Activated T-cell treated with anti-CD3 and anti-CD28 coated beads, Interleukin-2, amount 50 U/mL, for 4 hours (primary cell): Measurements from ENCODE around the gene DNAJB8. TPM values are rescaled to one million over a fixed set of nuclear protein-coding genes. Genes with fewer than 3 reads are reported as not detected.

Experiments
- ATAC-seq, 2 donors: fragments of 200-7000 bp; cut with Tn5 transposase; one replicate each; pipeline ENCODE4 v1.10.0; 2021
- DNase-seq: peaks from one replicate; pipeline ENCODE4 v3.0.0-alpha.2; 2020
- H3K27me3 Mint-ChIP-seq: one replicate; pipeline ENCODE4 v1.8.0; 2021; ENCODE audit warnings: low read depth, mixed read lengths
- H3K36me3 Mint-ChIP-seq: one replicate; pipeline ENCODE4 v1.8.0; 2022; ENCODE audit warnings: mixed read lengths; ENCODE audit not compliant: insufficient read depth
- H3K4me1 Mint-ChIP-seq: one replicate; pipeline ENCODE4 v1.8.0; 2021; ENCODE audit warnings: low read depth, mixed read lengths
- H3K4me3 Mint-ChIP-seq: one replicate; pipeline ENCODE4 v1.8.0; 2021; ENCODE audit warnings: mild to moderate bottlenecking, moderate library complexity, mixed read lengths
- H3K9me3 Mint-ChIP-seq: one replicate; pipeline ENCODE4 v1.8.0; 2021; ENCODE audit warnings: mixed read lengths
- total RNA-seq, 3 donors: library from RNA; stranded (reverse); gene quantifications; one replicate each; pipeline ENCODE4 v1.2.1, GENCODE V29; 2021

The DNAJB8 gene
- total RNA-seq, 3 donors from 2014 or later: not detected

DNA sequence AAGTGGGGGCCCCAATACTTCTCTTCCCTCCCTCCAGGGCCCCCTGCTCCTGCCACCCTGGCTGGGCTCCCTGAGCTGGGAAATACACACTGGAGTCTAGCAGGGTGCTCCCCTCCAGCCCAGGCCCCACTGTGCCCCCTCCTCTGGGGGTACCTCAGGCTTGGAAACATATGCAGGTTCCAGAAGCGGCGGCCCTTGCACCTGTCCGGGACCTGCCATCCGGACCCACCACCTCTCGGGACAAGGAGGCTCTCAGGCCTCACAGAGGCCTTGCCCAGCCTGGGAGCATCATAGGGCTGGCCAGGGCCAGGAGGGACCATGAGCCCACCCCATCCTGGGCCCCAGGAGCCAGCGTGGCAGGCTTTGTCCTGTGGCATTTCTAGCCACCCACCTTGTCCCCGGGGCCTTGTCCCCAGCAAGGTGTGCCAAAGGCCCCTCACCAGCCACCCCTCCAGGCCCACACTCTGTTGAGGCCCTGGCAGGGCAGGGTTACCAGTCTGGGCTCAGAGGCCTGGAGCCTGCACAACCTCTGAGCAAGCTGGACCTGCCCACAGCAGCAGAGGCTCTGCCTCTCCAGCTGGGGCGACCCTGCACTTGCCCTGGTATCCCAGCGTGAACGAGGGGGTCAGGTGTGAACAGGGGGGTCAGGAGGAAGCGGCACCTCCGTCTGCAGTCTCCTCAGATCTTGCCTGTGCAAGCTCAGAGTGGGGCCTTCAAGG lies 45.8 kb downstream of the DNAJB8 start:
- no peak for DNase-seq
- H3K4me3 Mint-ChIP-seq: no peak overlapping the region
- H3K36me3 Mint-ChIP-seq: no peaks in the 10 kb centered on the region
- no peak for ATAC-seq
- no peaks in the 10 kb centered on the region for H3K4me1 Mint-ChIP-seq
- H3K27me3 Mint-ChIP-seq: no peaks in the 10 kb centered on the region
- H3K9me3 Mint-ChIP-seq: no peaks in the 10 kb centered on the region

GRCh38 chr3:128420289-128420688 lies 46.4 kb downstream of the DNAJB8 start:
- H3K36me3 Mint-ChIP-seq: no peaks in the 10 kb centered on the region
- DNase-seq: no peak

DNA sequence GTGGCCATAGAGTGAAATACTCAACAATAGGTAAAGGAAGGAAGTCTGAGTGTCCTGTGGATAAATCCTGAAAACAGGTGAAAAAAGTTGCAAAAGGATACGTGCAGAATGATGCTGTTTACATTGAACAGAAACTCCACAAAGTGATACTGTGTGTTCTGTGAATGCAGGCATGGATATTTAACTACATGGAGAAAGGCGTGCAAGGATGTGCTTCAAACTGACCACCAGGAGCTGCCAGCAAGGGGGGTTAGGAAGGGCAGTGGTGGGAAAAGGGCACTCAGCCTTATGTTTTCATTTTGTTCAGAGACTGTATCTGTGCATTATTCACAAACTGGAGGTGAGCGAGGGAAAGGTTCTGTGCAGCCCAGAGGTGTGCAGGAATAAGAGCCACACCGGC lies 47.4 kb downstream of the DNAJB8 start:
- H3K27me3 Mint-ChIP-seq: no peaks in the 10 kb centered on the region
- no peak overlapping the region for H3K4me3 Mint-ChIP-seq
- no peaks in the 10 kb centered on the region for H3K36me3 Mint-ChIP-seq
- DNase-seq: no peak
- H3K9me3 Mint-ChIP-seq: no peaks in the 10 kb centered on the region
- no peak for ATAC-seq
- H3K4me1 Mint-ChIP-seq: peaks cover 2% of the 10 kb centered on the region

More at GRCh38 chr3:128420289-128420688, 46.4 kb downstream of the DNAJB8 start:
- no peaks in the 10 kb centered on the region for H3K4me1 Mint-ChIP-seq
- H3K9me3 Mint-ChIP-seq: no peaks in the 10 kb centered on the region
- H3K4me3 Mint-ChIP-seq: no peak overlapping the region
- no peaks in the 10 kb centered on the region for H3K27me3 Mint-ChIP-seq
- ATAC-seq: no peak

DNA sequence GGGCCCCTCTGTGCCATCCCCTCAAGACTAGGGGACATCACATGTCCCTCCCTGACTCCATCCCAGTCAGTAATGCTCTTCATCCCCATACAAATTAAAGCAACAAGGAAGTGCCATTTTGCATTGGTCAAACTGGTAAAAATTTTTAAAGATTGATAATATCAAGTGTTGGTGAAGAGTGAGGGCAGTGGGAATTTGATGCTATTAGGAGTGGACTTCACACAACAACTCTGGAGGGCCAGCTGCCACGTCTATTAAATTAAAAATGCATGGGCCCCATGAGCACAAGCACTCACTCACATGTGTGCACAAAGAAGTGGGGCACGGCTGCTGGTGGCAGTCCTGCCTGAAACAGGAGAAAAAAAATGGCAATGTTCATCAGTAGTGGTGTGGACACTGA lies 47.8 kb downstream of the DNAJB8 start:
- H3K4me1 Mint-ChIP-seq: peaks cover 2% of the 10 kb centered on the region
- no peaks in the 10 kb centered on the region for H3K9me3 Mint-ChIP-seq
- no peak for DNase-seq
- ATAC-seq: no peak
- H3K36me3 Mint-ChIP-seq: no peaks in the 10 kb centered on the region
- H3K4me3 Mint-ChIP-seq: no peak overlapping the region
- no peaks in the 10 kb centered on the region for H3K27me3 Mint-ChIP-seq

DNA sequence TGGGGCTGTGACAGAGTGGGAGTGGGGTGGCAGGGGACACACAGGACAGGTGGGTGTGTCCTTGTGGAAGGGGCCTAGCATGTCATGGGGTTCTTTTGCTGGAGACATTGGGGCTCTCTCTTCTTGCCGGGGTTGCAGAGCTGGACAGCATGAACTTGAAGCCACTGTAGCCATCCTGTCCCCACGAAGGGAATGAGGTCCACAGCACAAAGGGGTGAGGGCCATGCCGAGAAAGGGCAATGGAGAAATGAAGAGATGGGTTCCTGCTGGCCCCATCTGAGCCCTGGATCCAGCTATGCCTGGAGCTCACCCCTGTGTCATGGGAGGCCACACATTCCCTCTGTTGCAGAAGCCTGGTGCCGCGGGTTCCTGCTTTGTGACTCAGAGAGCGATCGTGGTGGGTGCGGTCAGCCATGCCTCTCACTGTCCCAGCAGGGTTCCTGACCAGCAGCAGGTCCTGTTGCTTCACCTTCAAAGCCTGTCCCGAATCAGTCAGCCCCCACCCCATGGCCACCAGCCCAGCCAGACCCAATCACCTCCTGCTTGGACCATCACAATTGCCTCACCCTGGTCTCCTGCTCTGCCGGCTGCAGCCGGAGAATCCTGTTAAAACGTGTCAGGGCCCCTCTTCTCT lies 50.0 kb downstream of the DNAJB8 start:
- Mint-ChIP-seq H3K9me3 (no peaks in the 10 kb centered on the region), H3K4me1 (peaks cover 2% of the 10 kb centered on the region), H3K36me3 (no peaks in the 10 kb centered on the region), H3K4me3 (no peak overlapping the region), H3K27me3 (no peaks in the 10 kb centered on the region)
- DNase-seq: no peak
- no peak for ATAC-seq

DNA sequence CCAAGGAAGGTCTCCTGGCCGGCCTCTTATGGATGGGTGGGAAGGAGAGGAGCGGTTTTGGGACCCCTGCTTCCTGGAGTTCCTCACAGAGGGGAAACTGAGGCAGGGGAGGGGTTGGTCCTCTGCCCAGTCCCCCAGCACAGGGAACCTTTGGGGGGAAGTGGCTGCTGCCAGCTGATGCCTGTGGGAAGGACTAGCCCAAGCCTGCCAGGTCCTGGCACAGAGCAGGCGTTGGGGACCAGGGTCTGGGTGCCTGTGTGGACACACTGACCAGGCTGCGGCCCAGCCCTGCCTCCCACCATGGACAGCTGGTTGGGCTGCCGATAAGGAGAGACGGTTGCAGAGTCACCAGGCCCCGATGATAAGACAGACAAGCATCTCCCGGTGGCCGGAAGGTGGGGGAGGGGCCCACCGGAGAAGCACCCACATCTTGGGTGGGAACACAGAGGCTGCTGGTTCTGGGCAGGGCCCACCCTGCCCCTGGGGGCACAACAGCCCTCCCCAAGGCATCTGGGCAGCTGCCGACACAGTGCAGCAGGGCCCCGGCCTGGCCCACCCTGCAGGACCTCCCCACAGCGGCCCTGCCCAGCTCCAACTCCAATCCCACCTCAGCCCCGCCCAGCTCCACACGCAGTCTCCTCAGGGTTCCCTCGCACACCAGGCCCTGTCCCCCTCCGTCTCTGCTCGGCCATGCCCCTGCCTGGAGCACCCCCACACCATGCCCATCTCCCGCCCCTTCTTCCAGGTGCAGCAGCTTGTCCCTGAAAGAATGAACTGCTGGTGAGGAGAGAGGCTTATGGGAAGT lies 50.7 kb downstream of the DNAJB8 start:
- H3K4me1 Mint-ChIP-seq: peaks cover 2% of the 10 kb centered on the region
- no peak for ATAC-seq
- no peak for DNase-seq

GRCh38 chr3:128415200-128415772 lies 51.4 kb downstream of the DNAJB8 start:
- peaks cover 2% of the 10 kb centered on the region for H3K4me1 Mint-ChIP-seq
- no peaks in the 10 kb centered on the region for H3K36me3 Mint-ChIP-seq
- H3K27me3 Mint-ChIP-seq: no peaks in the 10 kb centered on the region
- H3K9me3 Mint-ChIP-seq: no peaks in the 10 kb centered on the region
- no peak overlapping the region for H3K4me3 Mint-ChIP-seq
- DNase-seq (no peak), ATAC-seq (no peak)

More for the DNA sequence above, 50.7 kb downstream of the DNAJB8 start:
- Mint-ChIP-seq H3K36me3 (no peaks in the 10 kb centered on the region), H3K9me3 (no peaks in the 10 kb centered on the region), H3K27me3 (no peaks in the 10 kb centered on the region), H3K4me3 (no peak overlapping the region)

- Mint-ChIP-seq H3K4me1 (peaks cover 2% of the 10 kb centered on the region), H3K9me3 (no peaks in the 10 kb centered on the region), H3K36me3 (no peaks in the 10 kb centered on the region), H3K27me3 (no peaks in the 10 kb centered on the region), H3K4me3 (no peak overlapping the region)
- no peak for DNase-seq
- ATAC-seq: no peak
Observed at GRCh38 chr3:128413413-128414205, 53.1 kb downstream of the DNAJB8 start.

- no peak overlapping the region for H3K4me3 Mint-ChIP-seq
- ATAC-seq (no peak), DNase-seq (no peak)
- H3K9me3 Mint-ChIP-seq: no peaks in the 10 kb centered on the region
- no peaks in the 10 kb centered on the region for H3K27me3 Mint-ChIP-seq
- H3K36me3 Mint-ChIP-seq: no peaks in the 10 kb centered on the region
- peaks cover 2% of the 10 kb centered on the region for H3K4me1 Mint-ChIP-seq
Observed at GRCh38 chr3:128413003-128413370, 53.7 kb downstream of the DNAJB8 start.

Other genes starting within 250 kb of the DNAJB8 start
- 10 to 100 TPM in 2 of 3 donors, 1 to 10 TPM in 1; 2.3 to 13.7 (median 12.2) TPM for gene GATA2, start 26.3 kb upstream of the DNAJB8 start, total RNA-seq
- 100 to 1,000 TPM; 189 to 209 (median 195) TPM for gene RPN1, start 183.9 kb upstream of the DNAJB8 start, total RNA-seq